ENCODE measurements around the gene COBL.

Gene COBL

GRCh38 chr7:51267169-51267568 is 49.4 kb downstream of the COBL start:
- H3K27me3 ChIP-seq (ENCODE audit: control insufficient read depth, insufficient read depth, low read length, poor library complexity, severe bottlenecking) = no peaks in the 10 kb centered on the region
- H3K4me3 ChIP-seq (ENCODE audit: insufficient read depth, low read depth, low read length) = no peak overlapping the region
- no peak overlapping the region for H3K27ac ChIP-seq (ENCODE audit: insufficient read depth, low read depth, low read length, poor library complexity, severe bottlenecking)
- H3K9me3 ChIP-seq (ENCODE audit: control insufficient read depth, low read length) = no peaks in the 10 kb centered on the region
- H3K36me3 ChIP-seq (ENCODE audit: control insufficient read depth, insufficient read depth, low read length) = no peaks in the 10 kb centered on the region
- 94 to 95% methylated on average over 1 of the region's 2 CpGs for WGBS, 2 experiments
- no peaks in the 10 kb centered on the region for H3K4me1 ChIP-seq (ENCODE audit: control insufficient read depth, insufficient read depth, low read length)

GRCh38 chr7:51265066-51265907 is 51.3 kb downstream of the COBL start:
- no peaks in the 10 kb centered on the region for H3K36me3 ChIP-seq (ENCODE audit: control insufficient read depth, insufficient read depth, low read length)
- no peak overlapping the region for H3K4me3 ChIP-seq (ENCODE audit: insufficient read depth, low read depth, low read length)
- WGBS, 2 experiments = 93 to 95% methylated on average over 12 of the region's 12 CpGs
- H3K4me1 ChIP-seq (ENCODE audit: control insufficient read depth, insufficient read depth, low read length) = no peaks in the 10 kb centered on the region
- H3K27me3 ChIP-seq (ENCODE audit: control insufficient read depth, insufficient read depth, low read length, poor library complexity, severe bottlenecking) = no peaks in the 10 kb centered on the region
- no peak overlapping the region for H3K27ac ChIP-seq (ENCODE audit: insufficient read depth, low read depth, low read length, poor library complexity, severe bottlenecking)
- H3K9me3 ChIP-seq (ENCODE audit: control insufficient read depth, low read length) = no peaks in the 10 kb centered on the region

GRCh38 chr7:51263631-51264484 is 52.8 kb downstream of the COBL start:
- Histone ChIP-seq H3K4me1 (ENCODE audit: control insufficient read depth, insufficient read depth, low read length) (no peaks in the 10 kb centered on the region), H3K4me3 (ENCODE audit: insufficient read depth, low read depth, low read length) (no peak overlapping the region), H3K9me3 (ENCODE audit: control insufficient read depth, low read length) (no peaks in the 10 kb centered on the region), H3K36me3 (ENCODE audit: control insufficient read depth, insufficient read depth, low read length) (no peaks in the 10 kb centered on the region), H3K27ac (ENCODE audit: insufficient read depth, low read depth, low read length, poor library complexity, severe bottlenecking) (no peak overlapping the region), H3K27me3 (ENCODE audit: control insufficient read depth, insufficient read depth, low read length, poor library complexity, severe bottlenecking) (no peaks in the 10 kb centered on the region)
- WGBS, 2 experiments = 92 to 93% methylated on average over 9 to 10 of the region's 10 CpGs

- H3K9me3 ChIP-seq (ENCODE audit: control insufficient read depth, low read length) = no peaks in the 10 kb centered on the region
- no peaks in the 10 kb centered on the region for H3K4me1 ChIP-seq (ENCODE audit: control insufficient read depth, insufficient read depth, low read length)
- H3K36me3 ChIP-seq (ENCODE audit: control insufficient read depth, insufficient read depth, low read length) = no peaks in the 10 kb centered on the region
- no peak overlapping the region for H3K27ac ChIP-seq (ENCODE audit: insufficient read depth, low read depth, low read length, poor library complexity, severe bottlenecking)
- H3K4me3 ChIP-seq (ENCODE audit: insufficient read depth, low read depth, low read length) = no peak overlapping the region
- 91 to 92% methylated on average over 12 of the region's 12 CpGs for WGBS, 2 experiments
- H3K27me3 ChIP-seq (ENCODE audit: control insufficient read depth, insufficient read depth, low read length, poor library complexity, severe bottlenecking) = no peaks in the 10 kb centered on the region
These were observed 53.6 kb downstream of the COBL start for GRCh38 chr7:51262796-51263531.

GRCh38 chr7:51261950-51262795 is 54.4 kb downstream of the COBL start:
- Histone ChIP-seq H3K4me1 (ENCODE audit: control insufficient read depth, insufficient read depth, low read length) (no peaks in the 10 kb centered on the region), H3K4me3 (ENCODE audit: insufficient read depth, low read depth, low read length) (no peak overlapping the region), H3K27ac (ENCODE audit: insufficient read depth, low read depth, low read length, poor library complexity, severe bottlenecking) (no peak overlapping the region), H3K27me3 (ENCODE audit: control insufficient read depth, insufficient read depth, low read length, poor library complexity, severe bottlenecking) (no peaks in the 10 kb centered on the region), H3K36me3 (ENCODE audit: control insufficient read depth, insufficient read depth, low read length) (no peaks in the 10 kb centered on the region), H3K9me3 (ENCODE audit: control insufficient read depth, low read length) (no peaks in the 10 kb centered on the region)
- 92 to 93% methylated on average over 20 of the region's 20 CpGs for WGBS, 2 experiments

GRCh38 chr7:51261117-51261835 is 55.3 kb downstream of the COBL start:
- no peak overlapping the region for H3K27ac ChIP-seq (ENCODE audit: insufficient read depth, low read depth, low read length, poor library complexity, severe bottlenecking)
- WGBS, 2 experiments = 91 to 95% methylated on average over 15 of the region's 15 CpGs
- H3K9me3 ChIP-seq (ENCODE audit: control insufficient read depth, low read length) = no peaks in the 10 kb centered on the region
- no peaks in the 10 kb centered on the region for H3K27me3 ChIP-seq (ENCODE audit: control insufficient read depth, insufficient read depth, low read length, poor library complexity, severe bottlenecking)
- no peaks in the 10 kb centered on the region for H3K36me3 ChIP-seq (ENCODE audit: control insufficient read depth, insufficient read depth, low read length)
- H3K4me3 ChIP-seq (ENCODE audit: insufficient read depth, low read depth, low read length) = no peak overlapping the region
- no peaks in the 10 kb centered on the region for H3K4me1 ChIP-seq (ENCODE audit: control insufficient read depth, insufficient read depth, low read length)

- Histone ChIP-seq H3K9me3 (ENCODE audit: control insufficient read depth, low read length) (no peaks in the 10 kb centered on the region), H3K36me3 (ENCODE audit: control insufficient read depth, insufficient read depth, low read length) (no peaks in the 10 kb centered on the region), H3K27ac (ENCODE audit: insufficient read depth, low read depth, low read length, poor library complexity, severe bottlenecking) (no peak overlapping the region), H3K4me3 (ENCODE audit: insufficient read depth, low read depth, low read length) (no peak overlapping the region), H3K27me3 (ENCODE audit: control insufficient read depth, insufficient read depth, low read length, poor library complexity, severe bottlenecking) (no peaks in the 10 kb centered on the region), H3K4me1 (ENCODE audit: control insufficient read depth, insufficient read depth, low read length) (peaks cover 7% of the 10 kb centered on the region)
- 94 to 96% methylated on average over 4 of the region's 4 CpGs for WGBS, 2 experiments
These were observed 56.1 kb downstream of the COBL start for GRCh38 chr7:51260516-51260915.

GRCh38 chr7:51259766-51260165 is 56.8 kb downstream of the COBL start:
- Histone ChIP-seq H3K4me3 (ENCODE audit: insufficient read depth, low read depth, low read length) (no peak overlapping the region), H3K9me3 (ENCODE audit: control insufficient read depth, low read length) (no peaks in the 10 kb centered on the region), H3K27me3 (ENCODE audit: control insufficient read depth, insufficient read depth, low read length, poor library complexity, severe bottlenecking) (no peaks in the 10 kb centered on the region), H3K27ac (ENCODE audit: insufficient read depth, low read depth, low read length, poor library complexity, severe bottlenecking) (no peak overlapping the region), H3K4me1 (ENCODE audit: control insufficient read depth, insufficient read depth, low read length) (peaks cover 10% of the 10 kb centered on the region), H3K36me3 (ENCODE audit: control insufficient read depth, insufficient read depth, low read length) (no peaks in the 10 kb centered on the region)
- WGBS, 2 experiments = 93 to 94% methylated on average over 4 of the region's 4 CpGs

GRCh38 chr7:51256916-51257315 is 59.7 kb downstream of the COBL start:
- Histone ChIP-seq H3K4me3 (ENCODE audit: insufficient read depth, low read depth, low read length) (no peak overlapping the region), H3K27ac (ENCODE audit: insufficient read depth, low read depth, low read length, poor library complexity, severe bottlenecking) (no peak overlapping the region), H3K27me3 (ENCODE audit: control insufficient read depth, insufficient read depth, low read length, poor library complexity, severe bottlenecking) (no peaks in the 10 kb centered on the region), H3K4me1 (ENCODE audit: control insufficient read depth, insufficient read depth, low read length) (peaks cover 10% of the 10 kb centered on the region), H3K36me3 (ENCODE audit: control insufficient read depth, insufficient read depth, low read length) (no peaks in the 10 kb centered on the region), H3K9me3 (ENCODE audit: control insufficient read depth, low read length) (no peaks in the 10 kb centered on the region)
- WGBS, 2 experiments = 92 to 96% methylated on average over 4 of the region's 4 CpGs
